ENCODE measurements around the gene CDH13. TPM values are rescaled to one million over a fixed set of nuclear protein-coding genes. Genes with fewer than 3 reads are reported as not detected.

Gene CDH13
- total RNA-seq (2021; fragmentation: NEBNext Ultra II Directional; extraction: Animal tissue kit (Norgen Biotek cat#: 25700)) = 2.3 and 2.6 TPM in 2 replicates
- polyA plus RNA-seq (2011; rRNA removed) = 2.4 and 3.0 TPM in 2 replicates
- polyA plus RNA-seq (2011; cell fraction: cytosol; rRNA removed) = 2.9 TPM
- 3.3 TPM for polyA plus RNA-seq (2011; cell fraction: nucleus; rRNA removed)
- 2.6 to 4.2 TPM (median 3.1 TPM) in 4 replicates for polyA plus RNA-seq (2012, experiment 1 of 2)
- polyA plus RNA-seq (2012, experiment 2 of 2) = 0.58 TPM
- 2.6 TPM for polyA plus RNA-seq (2013, experiment 1 of 2)
- polyA plus RNA-seq (2013, experiment 2 of 2) = 3.2 TPM
- 6.2 and 14.0 TPM in 2 replicates for polyA minus RNA-seq (2011; rRNA and poly(A)+ RNA removed)
- 2.7 TPM for polyA minus RNA-seq (2011; cell fraction: cytosol; rRNA and poly(A)+ RNA removed)
- polyA minus RNA-seq (2011; cell fraction: nucleus; rRNA and poly(A)+ RNA removed) = 22.6 TPM
- long read RNA-seq, experiment 1, partial matches to known transcripts = 1 of 4 reads
- long read RNA-seq, experiment 1, other reads (novel, unspliced or antisense) = 3 of 4 reads
- long read RNA-seq, experiment 2, partial matches to known transcripts = 0 of 3 reads
- long read RNA-seq, experiment 2, other reads (novel, unspliced or antisense) = 3 of 3 reads

- H3K9ac ChIP-seq (replicated peaks in 1 of 4; ENCODE audit: extremely low read depth in 1 of 4, low read depth in 3 of 4, low read length in 3 of 4) = peak within 1 kb of the TSS in 2 of 4 experiments; percentile 5 to 23; a peak in 5 of 7 replicates
- WGBS, 2 experiments (ENCODE audit: extremely low coverage in 1 of 2, insufficient coverage in 1 of 2, insufficient read length in 1 of 2, insufficient replicate concordance in 2 of 2, low coverage in 1 of 2, low lambda C conversion rate in 2 of 2, missing lambda C conversion rate in 1 of 2) = 2% methylated on average over 39 of the region's 39 CpGs; no CpG with 5 or more reads in 1 of the 2 experiments
- H2AK5ac ChIP-seq (ENCODE audit: low read depth, low read length) = no peak within 1 kb of the TSS
- H4K20me1 ChIP-seq (replicated peaks in 1 of 2; ENCODE audit: control insufficient read depth in 1 of 2, insufficient read depth in 2 of 2, low read length in 2 of 2) = no peaks in the 10 kb centered on the region
- no peaks in the 10 kb centered on the region for H3K9me3 ChIP-seq (ENCODE audit: insufficient read depth in 2 of 2, low read depth in 1 of 2, low read length in 1 of 2)
- peaks cover 2 to 11% (median 7%) of the 10 kb centered on the region in 4 experiments for H3K4me1 ChIP-seq (replicated peaks in 1 of 4; ENCODE audit: control insufficient read depth in 3 of 4, insufficient read depth in 4 of 4, low read length in 3 of 4)
- ChIA-PET POLR2A (ENCODE audit: partially characterized antibody) (interaction anchor here (0.6 kb wide), 1 partner anchor 75 kb away, joined by 3 read pairs; no protein-coding TSS in a partner anchor), CTCF (ENCODE audit: partially characterized antibody) (interaction anchor here (0.9 to 3.1 kb wide), 8 partner anchors 12 to 363 kb away, joined by 3 to 21 read pairs (median 4); no protein-coding TSS in a partner anchor)
- no peaks in the 10 kb centered on the region for H3K79me2 ChIP-seq (ENCODE audit: control insufficient read depth in 1 of 2, insufficient read depth in 2 of 2, low read length in 2 of 2)
- H3K14ac ChIP-seq (ENCODE audit: insufficient read length) = no peak within 1 kb of the TSS
- H4K91ac ChIP-seq (replicated peaks; ENCODE audit: insufficient read length, low read length) = peak within 1 kb of the TSS; percentile 15
- H2BK5ac ChIP-seq (ENCODE audit: low read depth, low read length) = peak within 1 kb of the TSS; percentile 63; the same call in 1 of the 2 replicates
- H2BK120ac ChIP-seq (replicated peaks; ENCODE audit: low read depth, low read length) = no peak within 1 kb of the TSS
- no peak within 1 kb of the TSS for H3K23ac ChIP-seq (ENCODE audit: insufficient read length)
- H2BK12ac ChIP-seq (ENCODE audit: low read depth, low read length) = 0 out of 2 replicates have a peak within 1 kb of the TSS, but pooled peaks have one; percentile 53
- peak within 1 kb of the TSS; percentile 84; the same call in 1 of the 2 replicates for H2BK15ac ChIP-seq (ENCODE audit: low read length)
- H3K4me2 ChIP-seq (ENCODE audit: insufficient read depth in 1 of 2, low read depth in 2 of 2, low read length in 2 of 2) = peak within 1 kb of the TSS; percentile 83 to 97
- no peak within 1 kb of the TSS for H3K27ac ChIP-seq (ENCODE audit: low read depth, low read length)
- DNase-seq (ENCODE audit: low read depth in 1 of 2, low spot score in 2 of 2) = peak in 1 of 2 experiments; percentile 60
- H3K18ac ChIP-seq (ENCODE audit: extremely low read depth, low read length) = peak within 1 kb of the TSS; percentile 73
- peaks cover 16 to 46% (median 40%) of the 10 kb centered on the region in 4 experiments for H3K27me3 ChIP-seq (replicated peaks in 1 of 4; ENCODE audit: control insufficient read depth in 3 of 4, extremely low read depth in 1 of 4, insufficient read depth in 3 of 4, low read length in 3 of 4)
- no peak for FAIRE-seq
- no peak within 1 kb of the TSS for H3K4ac ChIP-seq (replicated peaks; ENCODE audit: insufficient read length, low read depth, low read length)
- H3K79me1 ChIP-seq (ENCODE audit: low read depth, low read length) = no peaks in the 10 kb centered on the region
- no peak within 1 kb of the TSS for H3K56ac ChIP-seq (replicated peaks; ENCODE audit: insufficient read length, low read depth, low read length)
- peaks cover 11% of the 10 kb centered on the region; the same call in 1 of the 2 replicates for H3K23me2 ChIP-seq (ENCODE audit: low read depth, low read length)
- no peaks in the 10 kb centered on the region for H3K36me3 ChIP-seq (ENCODE audit: control insufficient read depth in 2 of 4, insufficient read depth in 4 of 4, low read length in 3 of 4)
- peak within 1 kb of the TSS; percentile 55 to 74 (median 62) for H3K4me3 ChIP-seq (ENCODE audit: extremely low read depth in 1 of 4, insufficient read depth in 2 of 4, low read depth in 3 of 4, low read length in 4 of 4)
- H2AFZ ChIP-seq (ENCODE audit: low read length) = peak within 1 kb of the TSS; percentile 97
- no peak within 1 kb of the TSS for H4K5ac ChIP-seq (ENCODE audit: insufficient read length, low read depth, low read length)
- no peak within 1 kb of the TSS for H4K8ac ChIP-seq (ENCODE audit: extremely low read depth, insufficient read depth, low read length)
- H2BK20ac ChIP-seq (ENCODE audit: low read length) = peak within 1 kb of the TSS; percentile 76; the same call in 1 of the 2 replicates
- TF ChIP-seq ATF3 (IDR thresholded peaks at IDR 0.05; ENCODE audit: insufficient read depth, low read depth, low read length) (no peak), YY1 (IDR thresholded peaks at IDR 0.05; ENCODE audit: low read depth, low read length) (no peak), RNF2 (IDR thresholded peaks at IDR 0.05; ENCODE audit: borderline replicate concordance, low read depth, low read length, missing control alignments, poor library complexity, severe bottlenecking) (peak; percentile 35), POLR2A (IDR thresholded peaks at IDR 0.05; ENCODE audit: control extremely low read depth in 1 of 2, low read depth in 2 of 2, low read length in 2 of 2) (no peak), SUZ12 (IDR thresholded peaks at IDR 0.05; ENCODE audit: low read length) (peak; percentile 63), CTBP2 (IDR thresholded peaks at IDR 0.05; ENCODE audit: borderline replicate concordance, insufficient read depth, insufficient read length, low read length) (no peak), ZNF274 (IDR thresholded peaks at IDR 0.05; ENCODE audit: borderline replicate concordance, extremely low read depth, low read length) (no peak), KDM4A (IDR thresholded peaks at IDR 0.05; ENCODE audit: low read depth, low read length, severe bottlenecking) (peak; percentile 72), BRCA1 (IDR thresholded peaks at IDR 0.05; ENCODE audit: low read depth, low read length) (no peak)
Observed at GRCh38 chr16:82626791-82627261, at the start of gene CDH13. Gene CDH13 (plus strand): TSS chr16:82626969.
